GM21576 (cell line): ENCODE results near the gene GSTM4.

Experiments used
- ATAC-seq: cut with Tn5 transposase; IDR thresholded peaks from one replicate; pipeline ENCODE4 v1.9.1; 2021; ENCODE audit warnings: mild to moderate bottlenecking, moderate library complexity; ENCODE audit not compliant: unreplicated experiment

GSTM4 gene

GRCh38 chr1:109655615-109656519, at the start of gene GSTM4:
Gene GSTM4 (plus strand): TSS chr1:109656099. CDS start chr1:109656390, 291 bp downstream.
- ATAC-seq, result peak; percentile 84

- no peak for ATAC-seq
Observed at GRCh38 chr1:109609881-109610280, 46.0 kb upstream of the GSTM4 start.

GRCh38 chr1:109610609-109611307, 45.1 kb upstream of the GSTM4 start:
- no peak for ATAC-seq

GRCh38 chr1:109611308-109611990, 44.5 kb upstream of the GSTM4 start:
- ATAC-seq, result no peak

- ATAC-seq, result no peak
Observed at GRCh38 chr1:109613361-109614147, 42.3 kb upstream of the GSTM4 start.

- no peak for ATAC-seq
Observed at GRCh38 chr1:109615879-109616278, 40.0 kb upstream of the GSTM4 start.

DNA sequence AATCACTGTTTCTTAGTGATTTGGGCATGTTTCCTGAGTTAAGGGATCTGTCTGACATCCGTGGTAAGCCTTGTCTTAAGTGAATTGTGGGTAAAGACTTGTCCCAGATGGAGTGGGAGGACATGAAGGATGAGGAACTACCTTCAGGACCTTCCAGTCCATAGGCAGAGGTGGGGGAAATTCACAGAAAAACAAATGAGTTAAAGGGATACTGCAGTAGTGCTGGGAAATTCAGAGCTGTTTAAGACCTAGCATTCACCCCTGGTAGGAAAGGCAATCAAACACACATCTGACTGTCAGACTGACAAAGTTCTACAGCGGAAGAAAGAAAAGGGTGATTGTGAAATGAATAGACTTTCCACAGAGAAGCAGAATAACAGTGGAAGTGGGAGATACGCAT, 39.5 kb upstream of the GSTM4 start:
- no peak for ATAC-seq

DNA sequence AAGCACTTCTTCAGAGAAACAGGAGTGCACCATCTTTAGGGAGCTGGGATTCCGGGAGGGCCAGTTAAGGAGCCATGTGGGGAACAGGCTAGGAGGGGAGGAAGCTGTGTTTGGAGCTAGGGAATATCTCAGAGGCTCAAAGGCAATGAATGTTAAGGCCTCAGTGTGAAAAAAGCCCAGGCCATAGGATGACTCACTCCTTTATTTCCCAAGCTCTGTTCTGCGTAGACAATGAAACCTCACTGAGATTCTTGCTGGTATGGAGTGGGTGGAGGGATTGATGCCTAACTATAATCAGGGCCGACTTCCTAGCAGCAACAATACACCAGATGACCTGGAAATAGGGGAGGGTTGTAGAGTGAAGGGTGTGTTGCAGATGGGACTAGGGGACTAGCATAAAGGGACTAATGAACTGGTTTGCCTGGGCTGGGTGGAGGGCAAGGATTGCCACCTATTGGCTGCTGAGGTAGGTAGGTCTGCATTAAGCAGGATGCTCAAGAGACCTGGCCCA, 38.6 kb upstream of the GSTM4 start:
- ATAC-seq, result no peak

GRCh38 chr1:109618661-109619575, 37.0 kb upstream of the GSTM4 start:
- ATAC-seq, result no peak

DNA sequence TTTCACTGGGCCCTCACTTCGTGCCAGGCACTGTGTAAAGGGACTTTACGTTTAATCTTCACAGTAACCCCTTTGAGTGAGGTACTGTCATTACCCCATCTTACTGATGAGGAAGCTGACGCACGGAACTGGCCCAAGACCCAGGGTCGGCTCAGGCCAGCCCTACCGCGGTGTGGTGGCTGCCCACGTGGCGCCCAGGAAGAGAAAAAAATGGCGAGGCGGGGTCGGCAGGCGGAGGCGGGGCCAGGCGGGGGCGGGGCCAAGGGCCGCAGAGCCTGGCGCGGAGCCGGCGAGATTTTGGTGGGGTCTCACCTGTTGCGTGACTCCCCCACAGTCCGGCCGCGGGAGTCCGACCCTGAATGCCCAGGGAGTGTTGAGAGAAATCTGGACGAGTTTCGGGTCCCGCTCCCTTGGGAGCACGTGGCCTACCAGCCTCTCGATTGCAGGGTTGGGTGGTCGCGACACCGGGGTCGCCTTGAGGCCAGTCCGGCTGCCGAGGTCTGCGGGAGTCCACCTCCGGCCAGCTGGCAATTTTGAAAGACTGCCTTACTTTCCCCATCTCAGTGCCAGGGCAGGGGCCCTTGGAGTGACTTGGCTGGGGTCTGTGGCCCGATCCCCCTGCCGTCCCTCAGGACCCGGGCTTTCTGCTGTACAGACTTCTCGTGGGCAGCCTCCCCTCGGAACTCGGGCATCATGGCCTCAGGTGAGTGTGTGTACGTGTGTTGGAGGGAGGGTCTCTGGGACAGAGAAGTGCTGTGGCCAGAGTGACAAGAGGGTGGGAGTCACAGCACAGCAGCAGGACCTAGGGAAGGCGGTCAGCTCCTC, 36.1 kb upstream of the GSTM4 start, which contains the start of the genes AMPD2 and GNAT2:
AMPD2 (plus strand) TSS at position 262 of the 825 bp plus-strand sequence. CDS start 1,339 bp downstream, outside the sequence.
GNAT2 (minus strand) TSS at position 41 of the 825 bp plus-strand sequence. CDS start 6,746 bp downstream, outside the sequence.
- ATAC-seq, result peak; percentile 51

DNA sequence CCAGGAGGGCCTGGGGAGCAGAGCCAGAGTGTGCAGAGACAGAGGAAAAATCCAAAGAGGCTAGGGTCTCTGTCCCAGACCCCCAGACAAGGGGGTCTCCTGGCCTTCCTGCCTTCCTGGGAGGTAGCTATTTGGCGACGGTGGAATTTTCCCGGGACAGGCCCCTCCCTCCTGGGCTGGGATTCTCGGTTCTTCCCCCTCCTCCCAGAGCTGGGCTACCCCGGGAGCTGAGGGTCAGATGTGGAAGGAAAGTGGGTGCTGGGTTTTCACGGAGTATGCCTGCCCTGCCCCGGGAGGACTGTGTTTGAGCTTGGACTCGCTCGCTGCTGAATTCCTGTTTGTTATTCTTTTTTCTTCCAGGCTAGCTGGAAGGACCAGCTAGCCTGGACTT, 35.5 kb upstream of the GSTM4 start:
- ATAC-seq, result no peak

DNA sequence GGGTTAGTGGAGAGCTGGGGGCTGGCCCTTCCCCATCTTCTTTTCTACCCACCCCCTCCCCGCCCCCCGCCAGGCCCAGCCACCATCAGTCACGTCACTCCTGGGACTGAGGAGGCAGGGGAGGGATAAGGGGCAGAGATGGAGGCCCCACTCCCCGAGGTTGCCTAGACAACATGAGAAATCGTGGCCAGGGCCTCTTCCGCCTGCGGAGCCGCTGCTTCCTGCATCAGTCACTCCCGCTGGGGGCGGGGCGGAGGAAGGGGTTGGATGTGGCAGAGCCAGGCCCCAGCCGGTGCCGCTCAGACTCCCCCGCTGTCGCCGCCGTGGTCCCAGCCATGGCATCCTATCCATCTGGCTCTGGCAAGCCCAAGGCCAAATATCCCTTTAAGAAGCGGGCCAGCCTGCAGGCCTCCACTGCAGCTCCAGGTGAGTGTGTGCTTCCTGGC, 35.0 kb upstream of the GSTM4 start:
- ATAC-seq, result peak; percentile 72

DNA sequence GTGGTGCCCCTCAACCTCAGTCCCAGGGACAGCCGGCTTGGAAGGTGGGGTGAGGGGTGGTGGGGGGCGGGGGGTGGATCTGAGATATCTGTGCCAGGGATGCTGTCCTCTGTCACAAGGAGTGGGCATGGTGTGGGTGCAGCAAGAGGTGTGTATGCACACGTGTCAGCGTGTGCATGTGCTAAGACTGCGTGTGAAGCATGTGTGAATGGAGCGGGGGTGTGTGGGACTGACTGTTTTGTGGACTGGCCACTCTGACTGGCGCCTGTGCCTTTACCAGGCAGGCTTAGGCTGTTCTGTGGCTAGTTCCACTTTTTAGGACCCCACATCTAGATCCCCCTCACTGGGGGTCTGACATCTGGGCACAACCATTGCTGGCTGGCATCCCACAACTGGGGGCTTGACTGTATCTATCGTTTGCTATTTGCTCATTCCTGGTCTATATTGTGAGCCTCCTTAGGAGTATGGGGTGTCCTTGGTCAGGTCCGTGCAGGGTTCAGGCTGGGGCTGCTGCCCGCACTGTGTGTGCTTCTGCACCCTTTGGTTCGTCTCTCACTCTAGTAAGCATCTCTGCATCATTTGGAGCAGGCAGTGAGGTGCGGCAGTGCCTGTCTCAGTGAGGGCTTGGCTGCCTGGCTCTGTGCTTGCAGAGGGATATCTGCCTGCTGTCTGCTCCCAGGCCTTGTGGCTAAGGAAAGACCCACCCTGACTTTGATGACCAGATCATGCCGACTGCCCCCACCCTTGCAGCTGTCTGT, 34.3 kb upstream of the GSTM4 start:
- no peak for ATAC-seq

DNA sequence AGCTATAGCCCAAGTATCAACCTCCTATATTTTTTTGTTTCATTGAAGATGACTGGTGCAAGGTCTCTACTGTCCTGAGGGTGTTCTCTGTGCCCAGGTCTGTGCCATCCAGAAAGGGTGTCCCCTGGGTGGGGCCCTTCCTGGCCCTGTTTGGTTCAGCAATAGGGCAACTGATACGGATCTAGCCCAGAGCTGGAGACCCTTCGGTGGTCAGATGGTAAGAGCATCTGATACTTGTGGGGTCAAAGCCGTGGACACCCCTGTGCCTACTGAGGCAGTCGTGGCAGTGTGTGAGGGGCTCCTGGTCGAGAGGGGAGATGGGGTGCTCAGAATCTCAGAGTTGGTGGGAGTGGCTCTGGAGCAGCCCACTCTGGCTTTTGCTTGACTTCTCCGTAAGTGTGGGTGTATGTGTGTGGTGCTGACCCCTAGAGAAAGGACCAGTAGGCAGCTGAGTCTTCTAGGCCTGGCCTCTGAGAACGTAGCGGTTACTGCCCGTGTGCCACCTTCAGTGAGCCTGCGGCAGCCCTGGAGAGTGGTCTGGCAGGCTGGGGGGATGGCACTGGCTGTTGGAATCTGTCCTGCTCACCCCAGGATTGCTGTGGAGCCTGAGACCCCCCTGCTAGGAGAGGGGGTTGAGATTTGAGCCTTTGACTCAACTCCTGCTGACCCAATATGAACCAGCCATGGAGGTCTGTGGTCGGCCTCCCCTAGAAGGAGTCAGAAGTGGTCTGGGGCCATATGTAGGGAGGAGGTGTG, 33.6 kb upstream of the GSTM4 start:
- ATAC-seq, result no peak

DNA sequence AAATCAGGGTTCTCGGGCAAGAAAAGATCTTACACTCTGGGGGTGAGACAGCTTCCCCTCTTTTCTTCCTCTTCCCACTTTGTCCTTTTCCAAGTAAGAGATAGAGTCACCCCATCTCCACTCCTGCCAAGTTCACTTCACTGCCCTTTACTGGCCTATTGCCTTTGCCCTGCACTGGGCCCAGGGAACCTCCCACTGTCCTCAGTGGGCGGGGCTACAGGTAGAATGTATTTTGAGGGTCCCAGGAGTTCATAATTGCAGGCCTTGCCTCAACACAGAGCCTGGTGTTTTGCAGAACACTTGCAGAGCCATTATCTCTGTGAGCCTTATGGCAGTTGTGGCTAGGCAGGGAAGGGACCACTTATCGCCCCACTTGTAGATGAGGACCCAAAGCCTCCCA, 33.0 kb upstream of the GSTM4 start:
- ATAC-seq, result no peak

DNA sequence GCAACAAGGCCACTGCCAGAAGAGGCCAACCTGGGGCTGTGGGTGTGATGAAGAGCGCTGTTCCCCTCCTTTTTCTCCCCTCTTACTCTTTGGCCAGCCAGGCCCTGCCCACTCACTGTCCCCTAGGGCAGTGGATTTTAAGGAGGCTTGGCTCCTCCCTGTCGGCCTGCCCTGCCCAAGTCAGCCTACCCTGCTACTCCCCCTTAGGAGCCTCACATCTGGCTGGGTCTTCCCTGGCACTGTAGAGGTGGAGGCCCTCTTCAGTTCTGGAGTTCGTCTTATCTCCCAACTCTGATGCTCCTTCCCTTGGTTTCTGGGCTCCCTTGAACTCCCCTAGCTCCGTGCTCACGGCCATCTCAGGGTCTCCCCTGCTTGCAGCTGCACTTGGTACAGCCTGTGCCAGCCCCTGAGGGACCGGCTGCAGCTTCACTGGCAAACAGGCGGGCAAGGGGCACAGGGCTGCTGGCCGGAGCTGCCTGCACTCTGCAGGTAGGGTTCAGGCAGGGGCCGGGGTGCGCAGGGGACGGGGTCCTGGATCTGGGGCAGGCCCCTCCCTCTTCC, 32.2 kb upstream of the GSTM4 start:
- no peak for ATAC-seq
